Gastroesophageal sphincter (tissue), 4 donors: ENCODE results near the gene ECI2. TPM values are rescaled to one million over a fixed set of nuclear protein-coding genes. Genes with fewer than 3 reads are reported as not detected.

Experiments
- ATAC-seq: fragments of 150-250 bp; one replicate; pipeline ENCODE4 v1.9.1; 2016; ENCODE audit warnings: mild to moderate bottlenecking, moderate library complexity
- H3K27ac ChIP-seq, 4 donors: fragments of 200-600 bp; sonication (generic) in 3 of 4; 1 replicate in 3 of 4; 2 replicates in 1 of 4; pipeline ENCODE4 v1.5.1; 2016 to 2019
- H3K27me3 ChIP-seq: fragments of 200-600 bp; sonication (generic); one replicate; pipeline ENCODE4 v1.5.1; 2019
- H3K36me3 ChIP-seq, 2 donors: fragments of 200-600 bp; sonication (generic); one replicate each; pipeline ENCODE4 v1.5.1; 2019; ENCODE audit warnings: control low read depth in 1 of 2
- H3K4me1 ChIP-seq, 3 donors: fragments of 200-600 bp; sonication (generic); 1 replicate in 2 of 3; 2 replicates in 1 of 3; pipeline ENCODE4 v1.5.1; 2016 to 2019; ENCODE audit warnings: control low read depth in 2 of 3
- H3K4me3 ChIP-seq, 2 donors: fragments of 200-600 bp; sonication (generic); one replicate each; pipeline ENCODE4 v1.5.1; 2019; ENCODE audit warnings: mild to moderate bottlenecking in 1 of 2, moderate library complexity in 1 of 2
- H3K9me3 ChIP-seq, 3 donors: fragments of 200-600 bp; sonication (generic); one replicate each; pipeline ENCODE4 v1.5.1; 2017 to 2019; ENCODE audit warnings: control low read depth in 2 of 3
- EP300 ChIP-seq: sonication (generic); formaldehyde crosslinking; IDR thresholded peaks from one replicate; pipeline ENCODE4 v1.6.1; 2017; ENCODE audit warnings: antibody characterized with exemption, mild to moderate bottlenecking
- POLR2A ChIP-seq, 2 donors: fragments of 450-650 bp; IDR thresholded peaks; one replicate each; pipeline ENCODE4 v1.6.1; 2017; ENCODE audit warnings: antibody characterized with exemption in 2 of 2, mild to moderate bottlenecking in 2 of 2, moderate library complexity in 1 of 2
- POLR2AphosphoS5 ChIP-seq: sonication (generic); formaldehyde crosslinking; IDR thresholded peaks from one replicate; pipeline ENCODE4 v1.6.1; 2017; ENCODE audit warnings: antibody characterized with exemption
- WGBS, 2 donors: methylation state at CpG; one replicate each; pipeline ENCODE4 v1.1.5; 2018; ENCODE audit warnings: low coverage in 1 of 2; 5-methylcytosine and 5-hydroxymethylcytosine counted together
- total RNA-seq, 4 donors: library from RNA; depleted of rRNA; stranded (reverse); fragments of >200 nt; gene quantifications; one replicate each; pipeline ENCODE4 v1.1.0, GENCODE V29; 2016
- TF ChIP-seq, protein P1 (sequence below), 4 experiments: fragments of 200-600 bp in 2 of 4; fragments of 450-650 bp in 2 of 4; sonication (generic) in 1 of 4; IDR thresholded peaks; one replicate each; pipeline ENCODE4 v1.5.1; 2017 to 2019; ENCODE audit warnings: antibody characterized with exemption in 4 of 4, mild to moderate bottlenecking in 2 of 4, moderate library complexity in 2 of 4

ECI2 gene, protein sequence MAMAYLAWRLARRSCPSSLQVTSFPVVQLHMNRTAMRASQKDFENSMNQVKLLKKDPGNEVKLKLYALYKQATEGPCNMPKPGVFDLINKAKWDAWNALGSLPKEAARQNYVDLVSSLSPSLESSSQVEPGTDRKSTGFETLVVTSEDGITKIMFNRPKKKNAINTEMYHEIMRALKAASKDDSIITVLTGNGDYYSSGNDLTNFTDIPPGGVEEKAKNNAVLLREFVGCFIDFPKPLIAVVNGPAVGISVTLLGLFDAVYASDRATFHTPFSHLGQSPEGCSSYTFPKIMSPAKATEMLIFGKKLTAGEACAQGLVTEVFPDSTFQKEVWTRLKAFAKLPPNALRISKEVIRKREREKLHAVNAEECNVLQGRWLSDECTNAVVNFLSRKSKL
- total RNA-seq = 10 to 100 TPM; 44.0 to 87.3 (median 46.9) TPM

DNA sequence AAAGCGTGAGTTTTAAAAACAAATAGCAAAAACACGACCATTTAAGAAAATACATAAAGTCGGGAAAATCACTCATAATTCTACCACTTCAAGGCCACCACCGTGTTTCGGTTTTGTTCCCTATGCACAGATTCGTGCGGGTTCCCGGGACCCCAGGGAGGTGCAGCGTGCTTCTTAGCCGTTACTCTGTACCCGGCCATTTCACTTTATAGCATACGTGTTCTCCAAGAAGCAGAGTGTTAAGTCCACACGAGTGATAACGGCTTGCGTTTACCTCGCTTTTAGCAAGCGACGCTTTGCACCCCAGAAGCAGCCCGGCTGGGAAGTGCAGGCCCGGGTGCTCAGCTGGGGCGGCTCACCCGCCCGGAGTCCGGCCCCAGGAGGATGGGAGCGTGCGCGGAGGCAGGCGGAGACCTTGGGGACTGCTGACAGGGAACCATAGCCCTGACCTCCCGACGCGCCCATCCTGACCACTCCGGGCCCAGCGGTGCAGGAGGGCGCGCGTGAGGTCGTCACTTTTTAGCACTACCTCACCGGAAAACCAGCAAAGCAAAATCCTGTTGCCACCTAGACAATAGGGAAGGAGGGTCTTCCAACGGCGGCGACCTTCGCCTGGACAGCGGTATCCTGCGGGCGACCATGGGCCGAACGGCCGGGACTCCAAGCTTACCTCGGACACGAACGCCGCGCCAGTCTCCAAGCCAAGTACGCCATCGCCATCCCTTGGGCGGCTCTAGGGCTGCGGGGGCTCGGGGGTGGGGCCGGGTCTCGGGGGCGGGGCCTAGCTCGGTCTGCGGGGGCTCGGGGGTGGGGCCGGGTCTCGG lies at the start of gene ECI2:
ECI2 (minus strand) TSS at position 735 of the 824 bp plus-strand sequence; CDS start at position 720, 15 bp downstream.
- peak; percentile 67 for TF ChIP-seq POLR2AphosphoS5
- TF ChIP-seq, protein P1, sequence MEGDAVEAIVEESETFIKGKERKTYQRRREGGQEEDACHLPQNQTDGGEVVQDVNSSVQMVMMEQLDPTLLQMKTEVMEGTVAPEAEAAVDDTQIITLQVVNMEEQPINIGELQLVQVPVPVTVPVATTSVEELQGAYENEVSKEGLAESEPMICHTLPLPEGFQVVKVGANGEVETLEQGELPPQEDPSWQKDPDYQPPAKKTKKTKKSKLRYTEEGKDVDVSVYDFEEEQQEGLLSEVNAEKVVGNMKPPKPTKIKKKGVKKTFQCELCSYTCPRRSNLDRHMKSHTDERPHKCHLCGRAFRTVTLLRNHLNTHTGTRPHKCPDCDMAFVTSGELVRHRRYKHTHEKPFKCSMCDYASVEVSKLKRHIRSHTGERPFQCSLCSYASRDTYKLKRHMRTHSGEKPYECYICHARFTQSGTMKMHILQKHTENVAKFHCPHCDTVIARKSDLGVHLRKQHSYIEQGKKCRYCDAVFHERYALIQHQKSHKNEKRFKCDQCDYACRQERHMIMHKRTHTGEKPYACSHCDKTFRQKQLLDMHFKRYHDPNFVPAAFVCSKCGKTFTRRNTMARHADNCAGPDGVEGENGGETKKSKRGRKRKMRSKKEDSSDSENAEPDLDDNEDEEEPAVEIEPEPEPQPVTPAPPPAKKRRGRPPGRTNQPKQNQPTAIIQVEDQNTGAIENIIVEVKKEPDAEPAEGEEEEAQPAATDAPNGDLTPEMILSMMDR (IDR thresholded peaks at IDR 0.05) = no peak
- TF ChIP-seq POLR2A (IDR thresholded peaks at IDR 0.05) = peak; percentile 63 to 70
- Histone ChIP-seq H3K4me3 (peak within 1 kb of the TSS; percentile 78 to 83), H3K27ac (peak within 1 kb of the TSS; percentile 69 to 98 (median 88)), H3K9me3 (no peaks in the 10 kb centered on the region), H3K4me1 (peaks cover 0 to 44% (median 4%) of the 10 kb centered on the region in 3 donors), H3K27me3 (no peaks in the 10 kb centered on the region), H3K36me3 (peaks cover 0 to 28% of the 10 kb centered on the region in 2 donors)
- WGBS, 2 donors = 1 to 4% methylated on average over 12 of the region's 66 CpGs
- peak; percentile 73 for ATAC-seq

DNA sequence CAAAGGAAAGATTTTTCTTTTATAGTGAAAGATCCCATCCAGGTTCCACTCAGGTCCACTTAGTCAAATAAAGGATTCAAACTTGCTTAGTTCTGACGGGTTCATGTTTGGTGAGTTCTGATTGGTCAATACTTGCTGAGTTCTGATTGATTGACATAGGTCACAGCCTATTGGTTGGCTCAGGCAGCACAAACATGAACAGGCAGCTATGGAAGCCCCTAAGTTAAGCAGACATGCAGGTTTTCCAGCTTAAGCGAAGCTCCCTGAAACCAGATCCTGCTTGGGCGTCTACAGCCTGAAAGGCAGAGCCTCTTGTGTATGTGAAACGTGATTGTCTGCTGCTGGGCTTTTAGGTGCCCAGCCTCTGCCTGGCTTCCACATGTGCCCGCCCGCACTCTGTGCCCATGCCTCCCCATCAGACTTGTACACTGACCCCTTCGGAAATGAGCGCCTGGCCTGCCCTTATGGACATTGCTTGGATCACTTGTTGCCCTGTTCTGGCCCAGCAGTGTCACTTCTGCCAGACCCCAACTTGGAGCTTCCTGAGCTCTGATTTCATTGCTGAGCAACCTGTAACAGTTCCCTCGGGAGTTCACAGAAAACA lies 45.4 kb upstream of the ECI2 start:
- H3K27ac ChIP-seq = no peak overlapping the region
- no peak overlapping the region for H3K4me3 ChIP-seq
- TF ChIP-seq, protein P1 (IDR thresholded peaks at IDR 0.05) = no peak
- TF ChIP-seq POLR2A (IDR thresholded peaks at IDR 0.05) = no peak
- TF ChIP-seq EP300 = no peak
- no peak for TF ChIP-seq POLR2AphosphoS5
- no peaks in the 10 kb centered on the region for H3K36me3 ChIP-seq
- no peaks in the 10 kb centered on the region for H3K9me3 ChIP-seq
- no peaks in the 10 kb centered on the region for H3K27me3 ChIP-seq
- ATAC-seq = no peak
- no peaks in the 10 kb centered on the region for H3K4me1 ChIP-seq
- WGBS, 2 donors = 33 to 93% methylated on average over 1 to 5 of the region's 9 CpGs

DNA sequence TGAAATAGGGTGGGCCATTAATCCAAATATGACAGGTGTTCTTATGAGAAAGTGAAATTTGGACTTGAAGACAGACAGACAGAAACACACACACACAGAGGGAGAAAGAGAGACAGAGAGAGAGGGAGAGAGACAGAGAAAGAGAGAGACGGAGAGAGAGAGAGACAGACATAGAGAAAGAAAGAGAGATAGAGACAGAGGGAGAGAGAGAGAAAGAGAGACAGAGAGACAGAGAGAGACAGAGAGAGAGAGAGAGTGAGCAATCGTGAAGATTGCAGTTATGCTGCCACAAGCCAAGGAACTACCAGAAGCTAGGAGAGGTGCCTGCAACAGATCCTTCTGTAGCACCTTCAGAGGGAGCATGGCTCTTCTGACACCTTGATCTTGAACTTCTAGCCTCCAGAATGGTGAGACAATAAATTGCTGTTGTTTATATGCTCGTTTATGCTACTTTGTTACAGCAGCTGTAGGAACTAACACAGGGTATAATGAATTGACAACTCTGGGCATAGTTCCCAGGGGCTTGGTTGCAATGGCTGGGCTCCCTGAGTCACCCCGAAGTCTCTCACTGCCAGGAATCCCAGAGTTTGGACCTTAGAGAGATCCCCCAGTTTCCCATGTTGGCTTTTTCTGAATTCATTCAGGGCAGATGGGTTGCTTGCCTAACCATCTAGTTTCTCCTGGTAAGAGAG lies 44.7 kb upstream of the ECI2 start:
- Histone ChIP-seq H3K9me3 (no peaks in the 10 kb centered on the region), H3K36me3 (no peaks in the 10 kb centered on the region), H3K27ac (no peak overlapping the region), H3K27me3 (no peaks in the 10 kb centered on the region), H3K4me3 (no peak overlapping the region), H3K4me1 (no peaks in the 10 kb centered on the region)
- ATAC-seq = no peak
- 87 to 88% methylated on average over 4 of the region's 4 CpGs for WGBS, 2 donors
- TF ChIP-seq, protein P1 (IDR thresholded peaks at IDR 0.05) = no peak
- TF ChIP-seq POLR2A (IDR thresholded peaks at IDR 0.05) (no peak), EP300 (no peak), POLR2AphosphoS5 (no peak)

DNA sequence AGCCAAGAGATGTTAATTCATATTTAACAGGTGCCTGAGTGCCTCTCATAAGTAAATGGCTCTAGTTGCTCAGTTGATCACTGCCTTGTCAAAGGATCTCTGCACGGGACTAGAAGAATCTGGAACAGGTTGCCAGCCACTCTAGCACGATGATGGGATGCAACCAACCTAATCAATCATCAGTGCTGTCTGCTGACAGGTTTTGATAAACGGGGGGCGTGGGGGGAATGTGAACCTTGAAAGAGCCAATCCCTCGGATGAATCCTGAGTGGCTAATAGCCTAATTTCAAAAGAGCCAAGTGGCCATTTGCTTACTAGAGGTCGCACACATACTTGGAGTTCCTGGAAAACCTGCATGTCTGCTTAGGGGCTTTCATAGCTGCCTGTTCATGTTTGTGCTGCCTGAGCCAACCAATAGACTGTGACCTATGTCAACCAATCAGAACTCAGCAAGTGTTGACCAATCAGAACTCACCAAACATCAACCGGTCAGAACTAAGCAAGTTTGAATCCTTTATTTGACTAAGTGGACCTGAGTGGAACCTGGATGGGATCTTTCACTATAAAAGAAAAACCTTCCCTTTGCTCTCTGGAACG lies 43.5 kb upstream of the ECI2 start:
- Histone ChIP-seq H3K4me1 (no peaks in the 10 kb centered on the region), H3K9me3 (no peaks in the 10 kb centered on the region), H3K27ac (no peak overlapping the region), H3K4me3 (no peak overlapping the region), H3K36me3 (no peaks in the 10 kb centered on the region), H3K27me3 (no peaks in the 10 kb centered on the region)
- no peak for ATAC-seq
- 57 to 84% methylated on average over 5 to 6 of the region's 8 CpGs for WGBS, 2 donors
- no peak for TF ChIP-seq POLR2A (IDR thresholded peaks at IDR 0.05)
- no peak for TF ChIP-seq POLR2AphosphoS5
